T-helper 1 cell (primary cell): ENCODE data around the gene KLHL21.
"Not testable (repeated sequence)": the region's sequence is repeated elsewhere in the genome, so short reads cannot be mapped to it uniquely, and the experiment has no call there.

ENCODE experiments used
- DNase-seq, 5 donors: peaks; one replicate each; pipeline ENCODE4 v3.0.0-alpha.2; 2012 to 2020

The KLHL21 gene

DNA sequence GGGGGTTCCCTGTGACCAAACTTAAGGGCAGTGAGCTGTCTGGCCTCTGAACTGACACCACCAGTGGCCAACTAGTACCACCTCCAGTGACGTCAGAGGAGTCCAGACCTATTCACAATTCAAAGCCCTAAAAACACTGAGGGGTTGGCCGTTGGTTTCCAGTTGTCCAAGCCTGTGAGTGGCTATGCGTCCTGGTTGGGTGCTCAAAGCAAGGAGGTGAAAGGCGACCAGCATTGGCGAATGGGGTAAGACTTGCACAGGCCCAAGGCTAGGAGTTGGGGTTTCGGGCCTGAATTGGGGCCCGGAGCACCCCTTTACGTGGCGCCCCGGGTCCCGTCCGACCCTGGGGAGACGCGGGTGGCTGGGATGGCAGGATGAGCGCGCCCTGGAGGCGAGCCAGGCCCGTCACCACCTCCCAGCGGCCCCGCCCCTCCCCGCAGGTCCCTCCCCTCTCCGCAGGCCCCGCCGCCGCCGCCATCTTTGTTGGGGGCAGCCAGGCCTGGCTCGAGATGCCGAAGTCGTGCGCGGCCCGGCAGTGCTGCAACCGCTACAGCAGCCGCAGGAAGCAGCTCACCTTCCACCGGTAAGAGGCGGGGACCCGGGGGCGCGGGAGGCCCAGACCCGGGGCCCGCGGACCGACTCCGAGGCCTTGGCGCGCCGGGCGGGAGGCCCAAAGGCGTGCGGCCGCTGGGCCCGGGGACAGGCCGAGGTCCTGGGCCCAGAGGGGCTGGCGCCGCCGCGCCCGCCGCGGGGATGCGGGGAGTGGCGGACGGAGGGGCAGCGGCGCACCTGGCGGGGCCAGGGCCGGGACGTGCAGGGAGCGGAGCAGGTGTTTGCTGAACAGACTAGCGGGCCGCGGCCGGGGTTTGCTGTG lies 22.3 kb upstream of the KLHL21 start, which contains the start of gene THAP3:
TSS of gene THAP3 (plus strand) at position 159 of the 874 bp plus-strand sequence. CDS start at position 510, 351 bp downstream.
- peak; percentile 85 to 90 (median 88) for DNase-seq

DNA sequence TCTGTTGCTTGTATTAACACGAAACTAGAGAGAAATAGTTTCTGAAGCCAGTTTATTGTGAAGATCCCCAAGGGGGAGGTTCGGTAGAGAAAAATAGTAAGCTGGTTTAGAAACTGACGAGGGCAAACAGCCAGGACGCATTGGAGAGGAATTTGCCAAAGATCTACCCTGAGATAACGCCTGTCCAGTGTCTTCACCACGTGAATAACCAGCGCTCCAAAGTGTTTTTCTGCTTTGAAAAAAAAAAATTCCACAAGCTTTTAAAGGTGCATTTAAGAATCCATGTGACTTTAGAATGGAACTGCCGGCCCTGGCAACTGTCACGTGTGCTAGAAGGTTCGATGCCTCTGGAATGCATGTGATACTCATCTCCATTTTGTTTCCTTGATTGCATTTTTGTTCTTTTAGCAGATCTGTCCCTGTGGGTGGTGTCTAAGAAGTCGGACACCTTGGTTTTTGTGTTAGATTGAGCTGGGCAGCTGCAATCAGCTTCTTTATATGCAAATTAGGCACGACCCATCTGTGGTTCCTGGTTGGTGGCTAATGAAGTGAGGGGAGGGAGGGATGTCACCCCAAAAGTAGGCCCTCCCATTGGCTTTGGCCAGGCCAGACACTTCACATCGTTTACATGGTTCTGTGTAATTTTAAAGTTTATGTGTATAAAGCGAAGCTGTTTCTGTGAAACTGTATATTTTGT lies 20.7 kb upstream of the KLHL21 start:
- no peak for DNase-seq

DNA sequence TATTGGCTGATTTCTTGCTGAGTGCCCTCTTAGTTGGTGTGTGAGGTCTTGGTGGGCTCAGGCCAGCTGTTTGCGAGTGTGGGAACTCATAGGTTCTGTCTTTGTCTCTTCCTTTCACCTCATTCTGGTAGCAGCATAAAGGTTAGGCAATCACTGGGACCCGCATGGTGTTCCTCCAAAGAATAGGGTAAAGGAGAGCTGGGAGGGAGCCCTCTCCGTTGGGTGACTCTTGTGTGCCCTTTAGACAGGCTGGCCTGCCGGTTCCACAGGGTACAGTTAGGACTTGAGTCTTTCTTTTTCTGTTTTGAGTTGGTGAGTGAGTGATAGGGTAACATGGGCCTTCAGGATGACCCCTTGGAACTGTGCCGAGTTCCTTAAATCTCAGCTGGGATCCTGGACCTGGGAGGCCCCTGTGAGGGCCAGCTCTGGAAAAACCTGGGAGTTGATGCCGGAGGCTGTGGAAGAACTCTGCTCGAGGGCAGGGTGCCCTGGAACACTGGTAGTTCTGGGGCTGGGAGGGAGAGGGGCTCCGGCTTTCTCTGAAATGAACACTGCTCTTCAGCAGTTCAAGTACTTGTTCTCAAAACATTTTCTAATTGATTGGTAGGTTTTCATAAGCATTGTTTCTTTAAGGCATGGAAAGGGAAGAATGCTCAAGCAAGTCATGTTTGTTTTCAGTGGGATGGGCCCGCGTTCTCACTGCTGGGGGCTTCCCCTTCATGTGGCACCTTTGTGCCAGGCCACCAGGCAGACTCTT lies 19.9 kb upstream of the KLHL21 start:
- DNase-seq: no peak

DNA sequence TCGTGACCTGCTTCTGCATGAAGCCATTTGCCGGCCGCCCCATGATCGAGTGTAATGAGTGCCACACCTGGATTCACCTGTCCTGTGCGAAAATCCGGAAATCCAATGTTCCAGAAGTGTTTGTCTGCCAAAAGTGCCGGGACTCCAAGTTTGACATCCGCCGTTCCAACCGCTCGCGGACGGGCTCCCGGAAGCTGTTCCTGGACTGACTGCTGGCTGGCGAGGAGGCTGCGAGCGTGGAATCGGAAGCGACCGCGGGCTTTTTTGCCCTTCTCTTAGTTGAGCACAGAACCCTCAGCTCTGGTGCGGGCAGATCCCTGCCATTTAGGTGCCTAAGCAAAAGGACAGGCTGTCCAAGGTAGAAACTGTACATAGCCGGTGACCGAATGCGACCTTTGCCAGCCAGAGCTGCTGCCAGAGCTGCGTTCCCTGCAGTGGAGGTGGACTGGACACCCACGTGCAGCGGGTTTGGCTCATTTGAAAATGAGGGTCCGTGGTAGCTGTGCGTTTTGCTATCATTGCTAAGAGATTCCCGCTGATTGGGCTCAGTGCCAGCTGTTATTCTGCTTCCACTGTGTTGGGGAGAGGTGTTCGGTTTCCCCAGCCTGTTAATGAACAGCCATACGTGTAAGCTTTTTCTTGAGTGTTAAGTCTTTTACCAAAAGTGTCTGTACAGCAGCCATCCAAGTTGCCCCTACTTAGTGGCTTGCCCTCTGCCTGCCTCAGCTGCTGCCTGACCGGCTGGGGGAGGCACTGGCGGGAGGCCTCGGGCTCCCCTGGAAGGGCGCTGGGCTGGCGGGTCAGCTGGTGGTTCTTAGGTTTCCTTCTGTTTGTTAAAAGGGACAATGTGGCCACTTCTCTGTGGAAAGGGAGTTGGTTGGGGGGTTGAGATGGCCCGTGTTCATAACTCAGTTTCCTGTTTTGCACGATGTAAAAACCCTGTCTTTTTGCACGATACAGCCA lies 19.0 kb upstream of the KLHL21 start:
- no peak for DNase-seq

DNA sequence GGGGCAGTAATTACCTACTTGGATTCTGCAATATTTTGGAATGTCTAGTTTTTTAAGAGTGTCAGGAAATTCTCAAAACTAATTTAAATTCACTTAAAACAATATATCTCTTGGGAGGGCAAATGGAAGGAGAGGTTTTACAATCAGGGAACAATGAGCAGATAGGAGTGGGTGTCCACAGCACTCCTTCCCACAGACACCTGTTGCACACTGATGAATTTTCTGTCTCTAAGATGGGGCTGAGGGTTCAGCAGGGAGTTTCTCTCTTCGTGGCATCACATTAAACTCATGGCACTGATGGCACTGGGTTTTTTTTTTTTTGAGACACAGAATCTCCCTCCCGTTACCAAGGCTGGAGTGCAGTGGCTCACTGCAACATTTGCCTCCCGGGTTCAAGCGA lies 16.4 kb upstream of the KLHL21 start:
- DNase-seq: no peak

DNA sequence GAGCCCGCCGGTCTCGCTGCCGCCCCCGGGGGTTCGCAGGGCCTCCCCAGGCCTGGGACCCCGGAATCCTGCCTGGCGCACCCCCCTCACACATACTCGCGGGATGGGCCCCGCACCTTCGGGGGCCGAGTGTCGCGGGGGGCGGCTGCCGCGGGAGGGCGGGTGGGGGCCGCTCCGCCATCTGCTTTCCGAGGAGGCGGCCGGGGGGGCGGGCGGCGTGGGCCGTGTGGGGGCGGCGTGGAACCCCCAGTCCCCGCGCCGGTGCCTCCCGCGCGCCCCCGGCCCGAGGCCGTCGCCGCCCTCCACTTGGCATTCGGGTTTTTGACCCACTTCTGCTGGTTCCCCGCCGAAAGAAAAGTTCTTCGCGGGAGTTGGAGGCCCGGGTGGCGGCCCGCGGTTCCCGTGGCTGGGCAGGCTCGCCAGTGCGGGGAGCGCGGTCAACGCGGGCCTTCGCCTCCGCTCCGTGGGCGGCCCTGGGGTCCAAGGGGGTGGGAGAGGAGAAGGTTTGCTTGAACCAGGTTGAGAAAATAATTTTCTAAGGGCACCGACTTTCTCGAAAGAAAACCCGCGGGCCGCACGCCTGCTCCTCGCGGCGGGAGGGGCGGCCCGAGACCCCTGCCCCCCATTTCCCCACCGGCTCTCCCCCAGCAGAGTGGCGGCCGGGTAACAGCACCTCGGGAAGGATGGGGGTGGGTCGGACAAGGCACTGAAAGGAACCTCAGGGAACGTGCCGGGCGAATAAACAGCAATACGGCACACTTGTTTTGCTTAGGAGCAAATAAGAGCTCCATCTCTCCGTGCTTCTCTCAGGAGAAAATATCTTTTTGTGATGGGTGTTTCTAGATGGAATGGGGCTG lies 12.5 kb upstream of the KLHL21 start:
- DNase-seq: peak in 1 of 5 donors; percentile 26

DNA sequence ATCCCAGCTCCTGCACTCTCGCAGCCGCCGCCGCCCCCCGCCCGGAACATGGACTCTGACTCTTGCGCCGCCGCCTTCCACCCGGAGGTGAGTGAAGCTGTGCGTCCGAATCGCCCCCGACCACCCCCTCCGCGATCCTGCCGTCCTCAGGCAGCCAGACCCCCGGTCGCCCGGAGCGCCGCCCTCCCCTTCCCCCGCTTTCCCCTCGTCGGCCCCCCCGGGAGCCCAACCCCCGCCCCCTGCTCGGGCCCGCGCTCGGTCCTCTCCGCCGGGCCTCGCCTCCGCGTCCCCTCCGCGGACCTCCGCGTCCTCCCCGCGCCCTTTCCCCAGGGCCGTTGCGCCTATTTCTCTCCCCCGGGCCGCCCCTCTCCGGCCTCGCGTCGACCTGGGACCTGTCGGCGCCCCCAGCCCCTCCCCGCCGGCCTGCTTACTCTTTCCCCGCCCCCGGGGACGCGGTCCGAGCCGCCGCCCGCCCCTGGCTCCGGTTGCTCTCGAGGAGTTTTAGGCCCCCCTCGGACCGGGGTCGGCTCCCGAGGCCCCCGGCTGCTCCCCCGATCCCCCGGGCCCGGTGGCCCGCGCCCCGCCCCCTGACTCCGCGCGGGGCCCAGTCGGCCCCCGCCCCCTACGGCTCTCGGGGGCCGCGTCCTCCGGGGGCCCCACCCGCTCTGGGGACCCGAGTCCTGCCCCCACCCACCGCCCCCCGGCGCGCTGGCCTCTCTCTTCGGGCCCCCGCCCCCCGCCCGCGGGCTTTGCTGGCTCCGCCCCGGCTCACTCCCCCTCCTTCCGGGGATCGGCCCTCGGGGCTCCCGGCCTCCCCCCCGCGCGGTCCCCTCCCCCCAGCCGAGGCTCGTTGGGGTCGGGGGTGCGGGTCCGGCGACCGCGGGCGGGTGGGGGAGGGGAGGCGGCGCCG lies 11.6 kb upstream of the KLHL21 start:
- DNase-seq: peak in 4 of 5 donors; percentile 38 to 64 (median 46)

DNA sequence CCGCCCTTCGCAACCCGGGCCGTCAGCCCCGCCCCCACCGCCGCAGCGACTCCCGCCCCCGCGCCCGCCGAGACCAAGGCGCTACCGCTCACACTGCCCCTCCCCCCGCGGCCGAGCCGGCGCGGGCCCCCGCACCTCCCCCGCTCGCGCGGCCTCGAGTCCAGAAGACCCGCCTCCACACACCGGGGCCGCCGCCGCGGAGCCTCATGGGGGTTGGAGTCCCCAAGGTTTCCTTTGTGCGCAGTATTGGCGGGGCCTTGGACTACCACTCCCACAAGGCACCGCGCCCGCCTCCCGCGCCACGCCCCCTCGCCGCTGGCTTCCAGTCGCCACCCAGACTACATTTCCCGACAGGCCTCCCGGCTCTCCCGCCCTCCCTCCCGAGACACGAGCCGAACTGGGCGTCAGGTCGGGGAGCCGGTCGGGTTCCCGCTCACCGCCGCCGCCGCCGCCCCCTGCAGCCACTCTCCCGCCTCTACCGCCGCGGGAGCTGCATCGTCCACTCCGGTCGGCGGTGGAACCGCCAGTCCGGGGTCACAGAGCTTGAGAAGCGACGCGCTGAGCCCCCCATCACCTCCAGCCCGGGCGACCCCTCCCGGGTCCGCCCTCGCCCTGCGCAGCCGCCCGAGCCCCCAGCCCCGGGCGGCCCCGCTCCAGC lies 10.8 kb upstream of the KLHL21 start, which contains the start of gene PHF13:
TSS of gene PHF13 (plus strand) at position 371 of the 658 bp plus-strand sequence. CDS start 336 bp downstream, outside the sequence.
- DNase-seq: peak; percentile 99

DNA sequence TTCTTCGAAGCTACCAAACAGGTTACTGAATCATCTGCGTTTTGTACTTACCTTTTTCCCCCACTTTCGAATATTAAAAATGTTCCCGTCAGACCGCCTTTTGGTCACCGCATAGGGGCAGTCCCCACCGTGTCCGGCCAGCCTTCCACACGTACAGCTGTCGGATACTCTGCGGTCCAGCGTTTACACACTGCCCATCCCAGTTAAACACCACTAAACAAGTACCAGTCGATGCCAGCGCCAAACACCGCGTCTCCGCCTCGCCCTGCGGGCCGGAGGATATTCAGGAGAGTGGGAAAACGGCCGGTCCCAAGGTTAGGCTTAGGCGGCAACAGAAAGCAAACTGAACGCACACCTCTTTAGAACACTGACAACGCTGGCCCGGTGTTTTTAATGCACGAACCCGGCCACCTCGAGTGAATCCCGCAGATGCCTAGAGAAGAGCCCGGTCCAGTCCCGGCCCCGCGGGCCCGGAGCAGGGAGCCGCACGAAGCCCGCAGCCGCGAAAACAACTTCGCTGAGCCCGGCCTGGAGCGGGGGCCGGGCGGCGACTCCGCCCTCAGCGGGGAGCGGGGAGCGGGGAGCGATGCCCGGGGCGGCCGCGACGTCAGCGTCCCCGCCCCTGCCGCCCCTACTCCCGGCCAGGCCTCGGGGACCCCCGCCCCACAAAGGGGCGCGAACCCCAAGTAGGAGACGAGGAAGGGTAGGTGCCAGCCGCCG lies 10.1 kb upstream of the KLHL21 start:
- no peak for DNase-seq

DNA sequence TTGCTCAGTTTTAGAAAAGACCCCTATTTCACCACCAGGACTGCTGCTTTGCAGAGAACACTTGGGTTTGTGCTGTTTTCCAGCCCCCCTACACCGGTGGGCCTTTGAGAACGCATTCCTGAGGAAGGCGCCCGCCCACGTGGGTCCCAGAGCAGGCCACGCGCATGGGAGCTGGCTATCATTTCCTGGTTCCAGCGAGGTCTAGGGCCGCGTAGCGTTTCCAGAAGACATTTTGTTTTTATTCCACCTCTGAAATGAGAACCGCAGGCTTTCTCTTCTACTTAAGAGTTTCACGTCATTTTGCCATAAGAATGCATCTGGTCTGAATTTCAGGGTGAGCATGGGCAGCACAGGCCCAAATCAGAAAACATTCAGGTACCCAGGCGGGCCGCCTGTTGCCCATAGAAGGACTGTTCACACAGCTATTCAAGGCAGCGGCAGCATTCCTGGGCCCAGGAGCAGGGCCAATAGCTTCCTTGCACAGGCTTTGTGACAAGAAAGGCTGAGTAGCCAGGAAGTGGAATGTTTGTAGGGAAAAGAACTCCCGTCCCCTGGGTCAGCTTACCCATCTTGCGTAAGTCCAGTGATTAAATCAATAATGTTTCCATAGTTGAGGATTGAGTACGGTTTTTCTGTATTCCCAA lies 1.4 kb upstream of the KLHL21 start:
- DNase-seq: no peak

DNA sequence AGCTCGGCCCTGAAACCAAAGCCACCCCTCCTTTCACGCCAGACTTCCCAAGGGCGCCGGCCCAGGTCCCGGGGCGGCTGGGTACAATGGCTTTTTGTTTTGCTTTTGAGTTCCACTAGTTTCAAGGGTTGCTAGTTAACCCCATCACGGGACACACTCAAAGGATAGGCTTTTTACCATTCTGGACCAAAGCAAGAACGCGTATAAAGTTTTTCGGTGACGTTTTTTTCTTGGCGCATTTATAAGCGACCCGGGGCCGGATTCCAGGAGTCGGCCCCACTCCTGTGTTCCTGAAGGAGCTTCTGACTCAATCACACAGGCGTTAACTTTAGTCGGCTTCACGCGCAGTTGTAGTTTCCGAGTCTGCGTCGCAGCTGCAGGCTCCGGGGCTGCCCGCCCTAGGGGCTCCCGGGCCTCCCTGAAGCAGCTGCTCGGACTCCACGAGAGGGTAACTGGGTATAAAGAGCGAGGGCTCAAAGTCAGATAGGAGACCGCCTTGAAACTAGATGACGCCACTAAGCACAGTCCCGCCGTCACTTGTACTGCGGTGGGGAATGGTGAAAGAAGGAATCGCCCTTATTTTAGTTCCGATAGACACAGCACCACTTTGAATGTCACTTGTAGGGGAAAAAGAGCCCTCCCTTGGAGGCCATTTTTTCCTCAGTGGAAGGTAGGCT lies 707 bp upstream of the KLHL21 start:
- DNase-seq: peak in 3 of 5 donors; percentile 43 to 68 (median 44)

DNA sequence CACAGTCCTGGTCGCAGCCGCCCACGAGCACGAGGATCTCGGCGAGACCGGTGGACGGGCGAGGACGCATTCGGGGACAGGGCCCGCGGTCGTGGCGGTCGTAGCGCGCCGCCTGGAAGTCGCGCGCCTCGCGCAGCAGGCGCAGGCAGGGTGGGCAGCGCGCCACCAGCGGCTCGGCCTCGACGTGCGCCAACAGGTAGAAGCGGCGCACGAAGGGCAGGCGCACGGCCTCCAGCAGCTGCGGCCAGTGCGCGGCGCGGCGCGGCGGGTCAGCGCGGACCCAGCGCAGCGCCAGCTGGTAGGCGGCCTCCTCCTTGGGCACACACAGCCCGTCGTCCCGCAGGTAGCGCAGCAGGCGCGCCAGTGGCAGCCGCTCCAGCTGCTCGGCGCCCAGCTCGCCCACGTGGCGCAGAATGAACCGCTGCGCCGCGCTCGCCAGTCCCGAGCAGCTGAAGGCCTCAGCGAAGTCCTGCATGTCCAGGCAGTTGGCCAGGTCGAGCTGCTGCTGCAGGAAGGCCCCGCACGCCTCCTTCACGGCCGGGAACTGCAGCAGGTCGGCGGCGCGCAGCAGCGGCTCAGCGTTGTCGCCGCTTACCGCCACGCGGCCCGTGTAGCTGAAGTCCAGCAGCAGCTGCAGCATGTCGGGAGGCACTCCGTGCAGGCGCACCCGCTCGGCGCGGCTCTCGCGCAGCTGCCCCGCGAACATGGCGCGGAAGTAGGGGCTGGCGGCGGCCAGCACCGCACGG lies 573 bp downstream of the KLHL21 start:
- peak in 2 of 5 donors; percentile 29 to 38 for DNase-seq

DNA sequence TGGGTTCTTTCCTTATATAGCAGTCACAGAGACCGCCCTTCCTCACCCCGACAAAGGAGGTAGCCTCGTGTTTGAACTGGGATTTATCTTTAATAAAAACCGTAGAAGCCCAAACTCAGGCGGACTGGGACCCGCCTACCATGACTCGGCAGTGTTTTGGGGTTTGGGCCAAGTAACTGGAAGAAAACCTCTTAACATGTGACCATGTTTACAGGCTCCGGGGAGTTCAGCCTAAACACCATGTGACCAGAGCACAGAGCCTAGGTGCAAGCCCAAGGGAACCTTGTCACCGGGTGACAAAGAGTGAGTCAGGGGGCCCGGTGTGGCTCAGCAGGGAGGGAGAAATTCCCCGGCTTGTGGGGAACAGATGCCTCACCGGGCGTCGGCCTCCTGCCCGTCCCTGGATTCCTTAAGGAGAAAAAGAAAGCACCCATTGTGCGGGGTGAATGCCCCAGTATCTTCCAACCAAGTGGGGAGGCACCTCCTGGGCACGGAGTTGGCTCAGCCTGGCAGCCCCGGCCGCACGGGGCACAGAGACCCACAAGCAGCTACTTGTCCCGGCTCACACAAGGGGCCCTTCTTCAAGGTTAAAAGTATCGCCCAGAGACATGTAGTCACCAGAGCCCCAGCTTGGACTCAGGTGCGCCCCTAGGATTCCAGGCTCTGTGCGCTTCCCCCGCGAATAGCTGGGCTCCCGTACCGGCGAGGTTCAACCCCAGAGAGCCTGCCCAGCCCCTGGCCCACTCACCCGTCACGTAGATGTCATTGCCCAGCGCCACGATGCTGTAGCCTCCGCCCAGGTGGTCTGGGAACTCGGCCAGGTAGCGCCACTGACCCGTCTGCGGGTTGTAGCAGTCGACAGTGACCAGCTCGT lies 1.4 kb downstream of the KLHL21 start:
- peak; percentile 41 to 82 (median 63) for DNase-seq

DNA sequence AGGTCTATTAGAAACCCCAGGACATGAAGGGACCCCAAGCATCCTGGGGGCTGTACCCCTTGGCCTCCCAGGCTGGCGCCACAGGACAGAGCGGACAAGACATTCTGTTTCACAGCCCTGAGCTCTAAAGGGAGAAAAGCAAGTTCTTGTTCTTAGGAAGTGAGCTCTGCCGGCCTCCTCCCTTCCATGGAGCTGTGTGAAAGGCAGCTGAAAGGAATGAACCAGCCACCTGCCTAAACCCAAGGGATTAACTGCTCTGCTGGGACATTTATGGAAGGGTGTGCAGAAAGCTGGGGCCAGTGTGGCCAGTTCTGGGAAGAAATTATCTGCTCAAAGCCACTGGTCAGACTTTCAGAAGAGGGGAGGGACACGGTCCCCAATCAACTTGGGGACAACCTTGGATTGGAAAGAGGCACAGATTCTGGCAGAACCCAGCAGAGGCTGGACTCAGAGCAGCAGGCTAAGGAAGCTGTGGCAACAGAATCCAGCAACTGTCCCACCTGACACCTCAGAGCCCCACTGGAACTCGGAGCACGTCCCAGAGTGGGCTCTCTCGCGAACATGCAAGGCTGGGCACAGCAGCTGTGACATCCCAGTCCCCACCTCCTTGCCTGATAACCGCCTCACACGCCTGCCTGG lies 2.1 kb downstream of the KLHL21 start:
- no peak for DNase-seq

DNA sequence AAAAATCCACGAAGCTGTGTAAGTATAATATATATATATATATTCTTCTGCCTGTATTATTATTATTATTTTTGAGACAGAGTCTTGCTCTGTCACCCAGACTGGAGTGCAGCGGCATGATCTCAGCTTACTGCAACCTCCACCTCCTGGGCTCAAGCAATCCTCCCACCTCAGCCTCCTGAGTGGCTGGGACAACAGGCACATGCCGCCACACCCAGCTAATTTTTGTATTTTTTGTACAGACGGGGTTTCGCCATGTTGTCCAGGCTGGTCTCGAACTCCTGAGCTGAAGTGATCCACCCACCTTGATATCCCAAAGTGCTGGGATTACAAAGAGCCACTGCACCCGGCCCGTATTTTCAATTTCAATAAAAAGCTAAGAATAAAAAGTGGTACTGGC lies 2.7 kb downstream of the KLHL21 start:
- DNase-seq: not testable (repeated sequence)
